Transverse colon (tissue), 4 donors: Measurements from ENCODE around the gene GRPEL1. TPM values are rescaled to one million over a fixed set of nuclear protein-coding genes. Genes with fewer than 3 reads are reported as not detected.

Experiments used
- DNase-seq: peaks from one replicate; pipeline ENCODE4 v3.0.0-alpha.2; 2019
- H3K27ac ChIP-seq, 4 donors: fragments of 200-600 bp; sonication (generic); 2 replicates each; pipeline ENCODE4 v1.5.1; 2016 to 2018; ENCODE audit warnings: inconsistent platforms in 4 of 4
- H3K27me3 ChIP-seq: fragments of 200-600 bp; sonication (generic); 2 replicates; pipeline ENCODE4 v1.5.1; 2017; ENCODE audit warnings: inconsistent platforms
- H3K36me3 ChIP-seq, 4 donors: fragments of 200-600 bp; sonication (generic); 2 replicates each; pipeline ENCODE4 v1.5.1; 2017 to 2019; ENCODE audit warnings: inconsistent platforms in 4 of 4
- H3K4me1 ChIP-seq, 4 donors: fragments of 200-600 bp; sonication (generic); 2 replicates each; pipeline ENCODE4 v1.5.1; 2017 to 2020; ENCODE audit warnings: inconsistent platforms in 4 of 4
- H3K4me3 ChIP-seq, 4 donors: fragments of 200-600 bp; sonication (generic); 1 replicate in 1 of 4; 2 replicates in 3 of 4; pipeline versions ENCODE4 v1.5.1 to v1.6.1; 2017 to 2019; ENCODE audit warnings: inconsistent platforms in 4 of 4
- H3K9me3 ChIP-seq, 2 donors: fragments of 200-600 bp; sonication (generic); 2 replicates each; pipeline ENCODE4 v1.5.1; 2017 to 2019; ENCODE audit warnings: inconsistent platforms in 2 of 2
- CTCF ChIP-seq, 5 experiments: fragments of 200-600 bp in 3 of 5; fragments of 450-650 bp in 2 of 5; sonication (generic) in 3 of 5; IDR thresholded peaks; 1 replicate in 2 of 5; 2 replicates in 3 of 5; pipeline ENCODE4 v1.5.1; 2016 to 2017; ENCODE audit warnings: antibody characterized with exemption in 5 of 5, inconsistent platforms in 3 of 5, mild to moderate bottlenecking in 2 of 5, moderate library complexity in 1 of 5
- EP300 ChIP-seq: sonication (generic); formaldehyde crosslinking; IDR thresholded peaks from one replicate; pipeline ENCODE4 v1.6.1; 2017; ENCODE audit warnings: antibody characterized with exemption, low read depth
- POLR2A ChIP-seq: fragments of 450-650 bp; IDR thresholded peaks from one replicate; pipeline ENCODE4 v1.6.1; 2016; ENCODE audit warnings: antibody characterized with exemption, mild to moderate bottlenecking, moderate library complexity
- POLR2AphosphoS5 ChIP-seq, 3 donors: sonication (generic); formaldehyde crosslinking; IDR thresholded peaks; one replicate each; pipeline ENCODE4 v1.6.1; 2016; ENCODE audit warnings: antibody characterized with exemption in 3 of 3
- WGBS, 2 donors: methylation state at CpG; one replicate each; pipeline ENCODE4 v1.1.5; 2018; ENCODE audit warnings: low coverage in 1 of 2; 5-methylcytosine and 5-hydroxymethylcytosine counted together
- in situ Hi-C, 4 donors: fragments of 200-750 bp; cut with MboI; loops; one replicate each; pipeline versions ENCODE4 v1.15.0 to v1.15.1; 2017; ENCODE audit warnings: low sequenced_read_pairs in 3 of 4, low pct_ligation_motif_present in 1 of 4, low pct_unique_long_range_greater_than_20kb in 1 of 4
- intact Hi-C: fragments of 100-400 bp; cut with DNase I; formaldehyde crosslinking; loops from one replicate; pipeline ENCODE4 v1.15.1; 2023; ENCODE audit warnings: low total_unique reads
- total RNA-seq, 4 donors: library from RNA; depleted of rRNA; stranded (reverse); fragments of >200 nt; gene quantifications; one replicate each; pipeline ENCODE4 v1.1.0, GENCODE V29; 2016

Gene GRPEL1
- total RNA-seq, 4 donors from 2014 or later: 1.1 to 22.0 (median 12.5) TPM

DNA sequence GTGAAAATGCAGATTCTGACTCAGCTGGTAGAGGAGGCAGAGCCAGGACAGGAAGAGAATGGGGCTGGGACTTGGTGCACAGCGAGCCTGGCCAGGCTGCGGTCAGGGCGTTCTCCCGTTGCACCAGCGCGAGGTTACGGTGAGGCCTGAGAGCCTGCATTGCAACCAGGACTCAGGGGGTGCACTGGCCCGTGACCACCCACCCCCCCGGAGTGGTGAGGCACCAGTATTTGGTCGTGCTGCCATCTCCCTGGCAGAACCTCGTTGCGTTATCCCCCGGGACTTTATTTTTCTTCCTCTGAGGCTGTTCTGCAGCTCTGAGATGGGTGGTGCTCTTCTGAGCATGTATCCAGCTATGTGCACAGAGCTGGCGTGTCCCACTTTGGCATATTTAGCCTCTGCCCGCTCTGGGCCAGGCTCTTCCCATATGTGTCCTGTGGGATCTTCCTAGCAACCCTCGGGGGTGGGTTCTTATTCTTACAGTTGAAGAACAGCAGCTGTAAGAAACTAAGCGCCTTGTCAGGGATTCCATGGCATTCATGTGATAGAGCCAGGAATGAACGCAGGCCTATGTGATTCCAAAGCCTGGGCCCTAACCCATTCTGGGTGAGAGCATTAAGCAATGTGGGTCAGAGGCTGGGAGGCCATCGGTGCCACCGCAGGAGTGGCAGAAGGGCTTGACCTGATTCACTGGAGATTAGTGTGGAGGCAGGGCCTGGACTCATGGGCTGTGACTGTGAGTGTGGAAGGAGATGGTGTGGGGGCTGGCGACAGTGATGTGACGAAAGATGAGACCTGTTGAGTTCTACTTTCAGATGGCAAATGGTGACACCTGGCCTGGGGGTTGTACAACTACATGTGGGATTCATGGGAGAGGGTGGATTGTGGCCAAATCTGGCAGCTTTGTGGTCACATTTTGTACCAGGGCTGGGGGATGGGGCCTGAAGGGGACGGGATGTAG, 21.6 kb downstream of the GRPEL1 start:
- no peak overlapping the region for H3K4me3 ChIP-seq
- in situ Hi-C loops (no loop called here), intact Hi-C loops (no loop called here)
- no peak for DNase-seq
- peaks cover 20 to 42% (median 33%) of the 10 kb centered on the region in 4 donors for H3K4me1 ChIP-seq
- 81% methylated on average over 23 of the region's 23 CpGs; no CpG with 5 or more reads in 1 of the 2 donors for WGBS, 2 donors
- no peaks in the 10 kb centered on the region for H3K36me3 ChIP-seq
- H3K27me3 ChIP-seq: no peaks in the 10 kb centered on the region
- no peak overlapping the region for H3K27ac ChIP-seq
- H3K9me3 ChIP-seq: no peaks in the 10 kb centered on the region
- TF ChIP-seq CTCF (IDR thresholded peaks at IDR 0.05): no peak
- no peak for TF ChIP-seq POLR2AphosphoS5 (IDR thresholded peaks at IDR 0.05)
- no peak for TF ChIP-seq EP300
- TF ChIP-seq POLR2A: no peak

DNA sequence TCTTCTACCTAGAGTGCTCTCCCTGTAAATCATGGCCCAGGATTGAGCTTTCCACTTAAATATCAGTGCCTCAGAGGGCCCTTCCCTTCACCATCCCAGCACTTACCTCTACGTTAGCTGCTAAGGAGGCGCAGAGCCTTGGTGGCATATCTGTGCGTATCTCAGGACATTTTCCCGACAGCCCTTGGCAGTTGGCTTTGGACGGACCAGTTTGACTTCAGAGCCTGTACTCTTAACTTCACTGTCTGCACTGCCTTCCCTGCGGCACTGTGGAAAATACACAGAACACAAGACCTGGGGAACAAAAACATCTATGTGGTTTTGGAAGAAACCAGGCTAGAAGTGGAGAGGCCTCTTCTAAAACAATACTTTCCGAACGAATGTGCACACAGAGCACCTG, 22.3 kb downstream of the GRPEL1 start:
- intact Hi-C loops (no loop called here), in situ Hi-C loops (no loop called here)
- no peaks in the 10 kb centered on the region for H3K36me3 ChIP-seq
- no peaks in the 10 kb centered on the region for H3K9me3 ChIP-seq
- peaks cover 20 to 43% (median 36%) of the 10 kb centered on the region in 4 donors for H3K4me1 ChIP-seq
- 85 to 91% methylated on average over 5 to 8 of the region's 8 CpGs for WGBS, 2 donors
- no peak overlapping the region for H3K27ac ChIP-seq
- TF ChIP-seq POLR2AphosphoS5 (IDR thresholded peaks at IDR 0.05): no peak
- TF ChIP-seq CTCF (IDR thresholded peaks at IDR 0.05): no peak
- TF ChIP-seq POLR2A: no peak
- TF ChIP-seq EP300: no peak
- no peaks in the 10 kb centered on the region for H3K27me3 ChIP-seq
- no peak overlapping the region for H3K4me3 ChIP-seq
- DNase-seq: no peak

DNA sequence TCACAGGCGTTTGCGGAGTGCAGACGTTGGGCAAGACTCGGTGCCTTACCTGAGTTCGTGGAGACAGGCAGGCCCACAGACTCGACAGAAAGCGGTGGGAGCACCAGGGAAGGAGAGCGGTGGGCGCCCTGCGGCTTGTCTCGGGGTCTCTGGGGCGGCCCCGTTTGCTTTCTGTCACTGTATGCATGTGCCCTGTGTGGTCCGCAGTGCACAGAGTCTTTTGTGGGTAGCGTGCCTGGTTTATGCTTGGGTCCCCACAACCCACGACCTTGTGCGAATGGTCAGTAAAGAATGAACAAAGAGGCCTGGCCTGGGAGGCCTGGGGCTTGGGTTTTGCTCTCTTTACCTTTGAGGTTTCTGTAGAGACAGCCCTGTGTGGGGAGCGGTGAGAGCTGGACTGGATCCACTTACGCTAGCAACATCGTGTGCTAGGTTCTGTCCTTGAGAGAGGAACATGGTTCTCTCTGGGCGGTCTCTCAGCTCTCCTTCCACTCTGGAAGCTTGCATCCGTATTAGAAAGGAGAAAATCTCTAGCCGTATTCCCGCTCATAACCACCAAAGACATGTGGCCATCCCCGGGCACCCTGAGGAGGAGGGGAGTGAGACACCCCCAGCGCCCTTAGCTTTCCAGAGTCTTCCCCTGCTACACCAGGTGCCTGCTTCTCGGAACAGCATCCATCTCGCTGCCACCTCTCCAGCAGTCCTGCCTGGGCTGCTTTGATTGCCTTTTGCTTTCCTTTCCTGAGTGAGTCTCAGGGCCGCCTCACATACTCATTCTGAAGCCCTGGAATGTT, 23.5 kb downstream of the GRPEL1 start:
- TF ChIP-seq POLR2A (no peak), POLR2AphosphoS5 (IDR thresholded peaks at IDR 0.05) (no peak), EP300 (no peak), CTCF (IDR thresholded peaks at IDR 0.05) (no peak)
- in situ Hi-C loops (no loop called here), intact Hi-C loops (no loop called here)
- no peak for DNase-seq
- no peaks in the 10 kb centered on the region for H3K9me3 ChIP-seq
- H3K4me1 ChIP-seq: peaks cover 20 to 43% (median 36%) of the 10 kb centered on the region in 4 donors
- H3K27ac ChIP-seq: peak overlapping the region; percentile 86 to 90 (median 88)
- 15 to 38% methylated on average over 6 to 21 of the region's 29 CpGs for WGBS, 2 donors
- H3K4me3 ChIP-seq: peak overlapping the region; percentile 82 to 95 (median 84)
- H3K36me3 ChIP-seq: no peaks in the 10 kb centered on the region
- no peaks in the 10 kb centered on the region for H3K27me3 ChIP-seq
